Ishikawa (cell line): Measurements from ENCODE around the gene BPGM.
A peak's percentile ranks its signal among the peaks of the same experiment; 100 is the strongest.

ENCODE experiments used
- CEBPB ChIP-seq: IDR thresholded peaks from 2 replicates; pipeline ENCODE4 v1.6.1; 2012
- CREB1 ChIP-seq: IDR thresholded peaks from 2 replicates; pipeline ENCODE4 v1.6.1; 2012; ENCODE audit warnings: low read depth
- EGR1 ChIP-seq: IDR thresholded peaks from 2 replicates; pipeline ENCODE4 v1.6.1; 2012
- EP300 ChIP-seq: IDR thresholded peaks from 2 replicates; pipeline ENCODE4 v1.6.1; 2012; ENCODE audit warnings: borderline replicate concordance
- FOXM1 ChIP-seq: IDR thresholded peaks from 2 replicates; pipeline ENCODE4 v1.6.1; 2012; ENCODE audit warnings: low read depth, borderline replicate concordance
- NFIC ChIP-seq: IDR thresholded peaks from 2 replicates; pipeline ENCODE4 v1.6.1; 2012
- RAD21 ChIP-seq: IDR thresholded peaks from 2 replicates; pipeline ENCODE4 v1.6.1; 2012; ENCODE audit warnings: low read depth
- TAF1 ChIP-seq: IDR thresholded peaks from 2 replicates; pipeline ENCODE4 v1.6.1; 2012; ENCODE audit warnings: low read depth, mild to moderate bottlenecking
- TCF12 ChIP-seq: IDR thresholded peaks from 2 replicates; pipeline ENCODE4 v1.6.1; 2012; ENCODE audit warnings: low read depth
- TEAD4 ChIP-seq: IDR thresholded peaks from 2 replicates; pipeline ENCODE4 v1.6.1; 2012
- YY1 ChIP-seq: IDR thresholded peaks from 2 replicates; pipeline ENCODE4 v1.6.1; 2012; ENCODE audit warnings: low read depth
- ZBTB7A ChIP-seq: IDR thresholded peaks from 2 replicates; pipeline ENCODE4 v1.6.1; 2012; ENCODE audit warnings: low read depth
- TF ChIP-seq, protein P1 (sequence below): IDR thresholded peaks from 2 replicates; pipeline ENCODE4 v1.6.1; 2012
- TF ChIP-seq, protein P2 (sequence below): IDR thresholded peaks from 2 replicates; pipeline ENCODE4 v1.6.1; 2012
- TF ChIP-seq, protein P3 (sequence below): IDR thresholded peaks from 2 replicates; pipeline ENCODE4 v1.6.1; 2012; ENCODE audit warnings: low read depth, mild to moderate bottlenecking

BPGM gene

DNA sequence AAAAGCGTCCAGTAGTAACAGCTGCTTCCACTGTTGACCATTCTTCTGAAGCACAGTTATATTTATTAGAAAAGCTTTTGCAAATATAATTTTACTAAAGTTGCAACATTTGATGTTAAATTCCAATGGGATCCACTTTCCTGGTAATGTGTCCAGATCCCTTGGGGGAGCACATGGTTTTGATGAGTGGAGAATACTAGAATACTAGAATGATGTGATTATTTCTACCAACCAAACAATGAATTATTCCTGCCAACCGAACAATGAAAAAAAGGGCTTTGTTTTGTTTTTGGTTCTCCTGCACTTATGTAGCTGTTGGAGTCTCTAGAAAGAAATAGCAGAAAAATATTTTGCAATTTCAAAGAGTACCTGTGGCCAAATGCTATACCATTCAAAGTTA is 59.1 kb downstream of the BPGM start:
- no peak for TF ChIP-seq TCF12
- no peak for TF ChIP-seq NFIC
- no peak for TF ChIP-seq TEAD4

DNA sequence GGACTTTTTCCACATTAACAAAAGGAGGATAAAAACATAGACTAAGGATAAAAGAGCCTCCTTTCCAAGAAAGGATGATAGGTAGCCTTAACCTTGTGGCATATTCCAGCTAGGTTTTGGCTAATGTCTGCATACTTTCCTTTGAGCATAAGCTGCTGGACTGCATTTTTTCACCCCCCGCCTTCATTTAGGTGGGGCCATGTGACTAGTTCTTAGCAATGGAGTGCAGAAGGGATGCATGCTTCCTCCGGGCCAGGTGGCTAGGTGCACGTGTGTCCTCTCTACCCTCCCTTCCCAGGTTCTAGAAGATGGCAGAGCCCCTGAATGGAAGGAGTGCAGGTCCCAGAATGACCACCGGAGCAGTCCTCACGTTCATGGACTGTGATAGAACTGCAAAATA is 59.8 kb downstream of the BPGM start:
- 0 out of 2 replicates have a peak, but pooled peaks have one; percentile 35 for TF ChIP-seq TEAD4
- TF ChIP-seq, protein P1, sequence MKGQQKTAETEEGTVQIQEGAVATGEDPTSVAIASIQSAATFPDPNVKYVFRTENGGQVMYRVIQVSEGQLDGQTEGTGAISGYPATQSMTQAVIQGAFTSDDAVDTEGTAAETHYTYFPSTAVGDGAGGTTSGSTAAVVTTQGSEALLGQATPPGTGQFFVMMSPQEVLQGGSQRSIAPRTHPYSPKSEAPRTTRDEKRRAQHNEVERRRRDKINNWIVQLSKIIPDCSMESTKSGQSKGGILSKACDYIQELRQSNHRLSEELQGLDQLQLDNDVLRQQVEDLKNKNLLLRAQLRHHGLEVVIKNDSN: peak; percentile 74
- TF ChIP-seq, protein P2, sequence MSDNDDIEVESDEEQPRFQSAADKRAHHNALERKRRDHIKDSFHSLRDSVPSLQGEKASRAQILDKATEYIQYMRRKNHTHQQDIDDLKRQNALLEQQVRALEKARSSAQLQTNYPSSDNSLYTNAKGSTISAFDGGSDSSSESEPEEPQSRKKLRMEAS: peak; percentile 79
- TF ChIP-seq, protein P3, sequence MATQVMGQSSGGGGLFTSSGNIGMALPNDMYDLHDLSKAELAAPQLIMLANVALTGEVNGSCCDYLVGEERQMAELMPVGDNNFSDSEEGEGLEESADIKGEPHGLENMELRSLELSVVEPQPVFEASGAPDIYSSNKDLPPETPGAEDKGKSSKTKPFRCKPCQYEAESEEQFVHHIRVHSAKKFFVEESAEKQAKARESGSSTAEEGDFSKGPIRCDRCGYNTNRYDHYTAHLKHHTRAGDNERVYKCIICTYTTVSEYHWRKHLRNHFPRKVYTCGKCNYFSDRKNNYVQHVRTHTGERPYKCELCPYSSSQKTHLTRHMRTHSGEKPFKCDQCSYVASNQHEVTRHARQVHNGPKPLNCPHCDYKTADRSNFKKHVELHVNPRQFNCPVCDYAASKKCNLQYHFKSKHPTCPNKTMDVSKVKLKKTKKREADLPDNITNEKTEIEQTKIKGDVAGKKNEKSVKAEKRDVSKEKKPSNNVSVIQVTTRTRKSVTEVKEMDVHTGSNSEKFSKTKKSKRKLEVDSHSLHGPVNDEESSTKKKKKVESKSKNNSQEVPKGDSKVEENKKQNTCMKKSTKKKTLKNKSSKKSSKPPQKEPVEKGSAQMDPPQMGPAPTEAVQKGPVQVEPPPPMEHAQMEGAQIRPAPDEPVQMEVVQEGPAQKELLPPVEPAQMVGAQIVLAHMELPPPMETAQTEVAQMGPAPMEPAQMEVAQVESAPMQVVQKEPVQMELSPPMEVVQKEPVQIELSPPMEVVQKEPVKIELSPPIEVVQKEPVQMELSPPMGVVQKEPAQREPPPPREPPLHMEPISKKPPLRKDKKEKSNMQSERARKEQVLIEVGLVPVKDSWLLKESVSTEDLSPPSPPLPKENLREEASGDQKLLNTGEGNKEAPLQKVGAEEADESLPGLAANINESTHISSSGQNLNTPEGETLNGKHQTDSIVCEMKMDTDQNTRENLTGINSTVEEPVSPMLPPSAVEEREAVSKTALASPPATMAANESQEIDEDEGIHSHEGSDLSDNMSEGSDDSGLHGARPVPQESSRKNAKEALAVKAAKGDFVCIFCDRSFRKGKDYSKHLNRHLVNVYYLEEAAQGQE: no peak

DNA sequence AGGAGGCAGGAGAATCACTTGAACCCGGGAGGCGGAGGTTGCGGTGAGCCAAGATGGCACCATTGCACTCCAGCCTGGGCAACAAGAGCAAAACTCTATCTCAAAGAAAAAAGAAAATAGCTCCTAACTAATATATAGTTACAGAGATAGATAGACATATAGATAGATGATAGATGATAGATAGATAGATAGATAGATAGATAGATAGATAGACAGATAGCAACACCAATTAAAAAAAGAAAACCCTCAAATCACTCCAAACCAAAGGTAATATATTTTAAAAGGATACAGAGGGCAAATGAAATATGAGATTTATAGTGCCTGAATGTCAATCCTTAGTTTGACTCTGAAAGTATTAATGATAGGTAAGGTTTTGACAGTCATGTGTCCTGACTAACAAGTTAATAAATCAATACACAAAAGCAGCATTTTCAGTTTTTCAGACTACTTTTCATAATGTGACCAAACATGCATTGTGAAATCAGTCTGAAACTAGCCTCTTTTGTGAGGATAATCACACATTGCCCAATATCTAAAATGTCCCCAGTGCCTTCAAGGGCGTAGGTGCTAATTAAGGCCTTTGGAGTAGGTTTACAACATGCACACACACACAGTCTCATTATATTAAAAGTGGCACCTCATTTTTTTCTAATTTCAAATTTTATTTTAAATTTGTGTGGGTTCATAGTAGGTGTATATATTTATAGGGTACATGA is 61.2 kb downstream of the BPGM start:
- TF ChIP-seq FOXM1 (no peak), TAF1 (no peak), NFIC (no peak), TEAD4 (no peak), EP300 (no peak), EGR1 (no peak), RAD21 (no peak), CREB1 (no peak), ZBTB7A (no peak), YY1 (no peak), CEBPB (no peak), TCF12 (no peak)
- TF ChIP-seq, protein P3: no peak
- TF ChIP-seq, protein P1: no peak
- TF ChIP-seq, protein P2: no peak

DNA sequence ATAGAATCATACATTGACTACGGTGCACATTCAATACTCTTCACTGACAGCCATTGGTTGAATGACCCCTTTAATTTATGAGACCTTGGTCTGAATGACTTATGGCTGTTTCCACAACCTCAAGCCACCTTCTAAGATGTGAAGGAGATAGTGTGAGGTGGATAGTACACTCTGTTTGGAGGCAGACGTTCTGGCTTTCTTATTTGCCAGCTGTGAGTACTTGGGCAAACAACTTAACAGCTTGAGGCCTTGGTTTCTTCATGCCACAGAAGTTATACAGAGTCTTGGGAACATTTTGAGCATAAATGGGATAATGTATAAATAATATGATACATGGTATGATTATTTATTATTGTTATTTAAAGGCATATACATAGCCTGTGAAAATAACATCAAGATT is 62.0 kb downstream of the BPGM start:
- no peak for TF ChIP-seq TEAD4
- no peak for TF ChIP-seq EGR1
- TF ChIP-seq NFIC: no peak
- TF ChIP-seq, protein P1: no peak

DNA sequence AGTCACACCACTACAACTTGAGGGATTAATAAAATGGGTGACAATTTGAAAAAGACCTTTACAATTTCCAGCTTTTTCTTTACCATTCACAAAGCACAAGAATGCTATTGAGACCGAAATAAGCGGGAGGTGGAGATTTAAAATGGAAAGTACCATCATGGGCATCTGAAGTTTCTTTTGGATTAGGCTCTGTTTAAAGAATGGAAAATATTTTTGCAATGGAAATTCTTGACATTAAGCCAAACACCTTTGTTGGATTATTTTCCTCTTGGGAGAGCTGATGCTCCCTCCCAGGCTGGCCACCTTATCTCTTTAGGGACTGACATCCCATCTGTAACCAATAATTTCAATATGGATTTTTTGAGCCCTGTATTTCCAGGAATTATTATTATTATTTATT is 62.5 kb downstream of the BPGM start:
- TF ChIP-seq CEBPB (no peak), NFIC (peak; percentile 37; the same call in 1 of the 2 replicates), TEAD4 (0 out of 2 replicates have a peak, but pooled peaks have one; percentile 17)
- TF ChIP-seq, protein P2: no peak
- TF ChIP-seq, protein P1: no peak

DNA sequence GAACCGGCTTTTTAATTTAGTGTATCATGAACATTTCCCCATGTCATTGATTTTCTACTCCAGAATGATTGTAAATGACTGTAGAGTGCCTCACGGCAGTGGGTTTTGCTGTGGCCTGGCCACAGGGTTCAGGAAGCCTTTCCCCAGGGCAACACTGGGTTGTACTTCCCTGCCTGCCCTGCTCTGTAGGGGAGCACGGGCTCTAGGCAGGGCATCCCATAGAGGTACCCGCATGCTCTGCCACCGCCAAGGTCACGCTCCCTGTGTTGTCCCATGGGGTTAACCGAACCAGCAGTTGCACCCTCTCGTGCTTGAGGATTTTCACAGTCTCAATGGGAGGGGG is 63.8 kb downstream of the BPGM start:
- TF ChIP-seq YY1 (no peak), CREB1 (no peak), FOXM1 (no peak), EP300 (no peak), EGR1 (no peak)
- TF ChIP-seq, protein P2: no peak
- TF ChIP-seq, protein P1: no peak
